Suprapubic skin (tissue), 4 donors: ENCODE measurements around the gene NRP2. TPM values are rescaled to one million over a fixed set of nuclear protein-coding genes. Genes with fewer than 3 reads are reported as not detected.

Experiments
- DNase-seq, 2 donors: peaks; one replicate each; pipeline ENCODE4 v3.0.0-alpha.2; 2019; ENCODE audit warnings: low spot score in 2 of 2
- H3K27ac ChIP-seq: fragments of 200-600 bp; sonication (generic); one replicate; pipeline ENCODE4 v1.5.1; 2019
- H3K27me3 ChIP-seq: fragments of 200-600 bp; sonication (generic); one replicate; pipeline ENCODE4 v1.5.1; 2019
- H3K36me3 ChIP-seq: fragments of 200-600 bp; sonication (generic); one replicate; pipeline ENCODE4 v1.5.1; 2019
- H3K4me1 ChIP-seq: fragments of 200-600 bp; sonication (generic); one replicate; pipeline ENCODE4 v1.5.1; 2019
- H3K4me3 ChIP-seq: fragments of 200-600 bp; sonication (generic); one replicate; pipeline ENCODE4 v1.5.1; 2019; ENCODE audit warnings: mild to moderate bottlenecking
- H3K9me3 ChIP-seq: fragments of 200-600 bp; sonication (generic); one replicate; pipeline ENCODE4 v1.5.1; 2019
- EP300 ChIP-seq: sonication (generic); formaldehyde crosslinking; IDR thresholded peaks from one replicate; pipeline ENCODE4 v1.6.1; 2017; ENCODE audit warnings: antibody characterized with exemption
- POLR2A ChIP-seq, 2 donors: fragments of 450-650 bp; IDR thresholded peaks; one replicate each; pipeline ENCODE4 v1.6.1; 2017; ENCODE audit warnings: antibody characterized with exemption in 2 of 2, mild to moderate bottlenecking in 2 of 2, moderate library complexity in 2 of 2
- POLR2AphosphoS5 ChIP-seq, 3 donors: sonication (generic); formaldehyde crosslinking; IDR thresholded peaks; one replicate each; pipeline ENCODE4 v1.6.1; 2017; ENCODE audit warnings: antibody characterized with exemption in 3 of 3
- WGBS: methylation state at CpG from one replicate; pipeline ENCODE4 v1.1.5; 2018; 5-methylcytosine and 5-hydroxymethylcytosine counted together
- total RNA-seq, 4 donors: library from RNA; depleted of rRNA; stranded (reverse); fragments of >200 nt; gene quantifications; one replicate each; pipeline ENCODE4 v1.1.0, GENCODE V29; 2016
- TF ChIP-seq, protein P1 (sequence below), 2 donors: fragments of 200-600 bp in 1 of 2; fragments of 450-650 bp in 1 of 2; sonication (generic) in 1 of 2; IDR thresholded peaks; one replicate each; pipeline ENCODE4 v1.5.1; 2016 to 2019; ENCODE audit warnings: antibody characterized with exemption in 2 of 2, mild to moderate bottlenecking in 1 of 2, moderate library complexity in 1 of 2

Gene NRP2
- total RNA-seq, 4 donors from 2014 or later: 3.4 to 8.9 (median 6.6) TPM

- Histone ChIP-seq H3K4me1 (peaks cover under 1% of the 10 kb centered on the region), H3K36me3 (peaks cover 5% of the 10 kb centered on the region), H3K27me3 (no peaks in the 10 kb centered on the region), H3K27ac (no peak overlapping the region), H3K9me3 (no peaks in the 10 kb centered on the region), H3K4me3 (no peak overlapping the region)
- no peak for DNase-seq
- TF ChIP-seq EP300 (no peak), POLR2AphosphoS5 (IDR thresholded peaks at IDR 0.05) (no peak), POLR2A (IDR thresholded peaks at IDR 0.05) (no peak)
- TF ChIP-seq, protein P1, sequence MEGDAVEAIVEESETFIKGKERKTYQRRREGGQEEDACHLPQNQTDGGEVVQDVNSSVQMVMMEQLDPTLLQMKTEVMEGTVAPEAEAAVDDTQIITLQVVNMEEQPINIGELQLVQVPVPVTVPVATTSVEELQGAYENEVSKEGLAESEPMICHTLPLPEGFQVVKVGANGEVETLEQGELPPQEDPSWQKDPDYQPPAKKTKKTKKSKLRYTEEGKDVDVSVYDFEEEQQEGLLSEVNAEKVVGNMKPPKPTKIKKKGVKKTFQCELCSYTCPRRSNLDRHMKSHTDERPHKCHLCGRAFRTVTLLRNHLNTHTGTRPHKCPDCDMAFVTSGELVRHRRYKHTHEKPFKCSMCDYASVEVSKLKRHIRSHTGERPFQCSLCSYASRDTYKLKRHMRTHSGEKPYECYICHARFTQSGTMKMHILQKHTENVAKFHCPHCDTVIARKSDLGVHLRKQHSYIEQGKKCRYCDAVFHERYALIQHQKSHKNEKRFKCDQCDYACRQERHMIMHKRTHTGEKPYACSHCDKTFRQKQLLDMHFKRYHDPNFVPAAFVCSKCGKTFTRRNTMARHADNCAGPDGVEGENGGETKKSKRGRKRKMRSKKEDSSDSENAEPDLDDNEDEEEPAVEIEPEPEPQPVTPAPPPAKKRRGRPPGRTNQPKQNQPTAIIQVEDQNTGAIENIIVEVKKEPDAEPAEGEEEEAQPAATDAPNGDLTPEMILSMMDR (IDR thresholded peaks at IDR 0.05): no peak
- WGBS: 93% methylated on average over 2 of the region's 2 CpGs
Observed at GRCh38 chr2:205723179-205723578, 40.9 kb downstream of the NRP2 start.

DNA sequence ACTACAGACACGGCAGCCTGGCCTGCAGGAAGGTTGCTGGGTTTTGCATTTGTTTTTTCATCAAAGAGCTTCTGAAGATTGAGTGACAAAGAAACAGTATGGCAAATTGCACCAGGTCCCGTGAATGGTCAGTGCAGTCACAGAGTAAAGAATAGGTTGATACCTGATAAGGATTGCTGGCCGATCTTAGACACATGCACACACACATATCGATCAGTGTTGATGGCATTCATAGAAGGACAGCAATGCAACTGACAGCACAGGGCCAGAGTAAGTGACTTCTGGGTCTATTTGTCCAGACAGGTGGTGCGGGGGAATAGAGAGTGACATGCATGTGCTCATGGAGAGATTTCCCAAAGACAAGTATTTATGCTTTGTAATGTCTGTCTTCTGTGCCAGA is 42.8 kb downstream of the NRP2 start:
- H3K9me3 ChIP-seq: no peaks in the 10 kb centered on the region
- H3K27ac ChIP-seq: no peak overlapping the region
- TF ChIP-seq POLR2AphosphoS5 (IDR thresholded peaks at IDR 0.05) (no peak), EP300 (no peak), POLR2A (IDR thresholded peaks at IDR 0.05) (no peak)
- TF ChIP-seq, protein P1 (IDR thresholded peaks at IDR 0.05): no peak
- peaks cover 5% of the 10 kb centered on the region for H3K36me3 ChIP-seq
- no peaks in the 10 kb centered on the region for H3K4me1 ChIP-seq
- no peak overlapping the region for H3K4me3 ChIP-seq
- WGBS: 97% methylated on average over 5 of the region's 5 CpGs
- DNase-seq: no peak
- H3K27me3 ChIP-seq: no peaks in the 10 kb centered on the region

GRCh38 chr2:205726506-205726905 is 44.2 kb downstream of the NRP2 start:
- peaks cover 5% of the 10 kb centered on the region for H3K36me3 ChIP-seq
- DNase-seq: no peak
- WGBS: 98% methylated on average over 4 of the region's 4 CpGs
- H3K27ac ChIP-seq: no peak overlapping the region
- H3K4me1 ChIP-seq: no peaks in the 10 kb centered on the region
- no peaks in the 10 kb centered on the region for H3K9me3 ChIP-seq
- H3K27me3 ChIP-seq: no peaks in the 10 kb centered on the region
- no peak for TF ChIP-seq POLR2A (IDR thresholded peaks at IDR 0.05)
- TF ChIP-seq EP300: no peak
- TF ChIP-seq, protein P1 (IDR thresholded peaks at IDR 0.05): no peak
- no peak for TF ChIP-seq POLR2AphosphoS5 (IDR thresholded peaks at IDR 0.05)
- H3K4me3 ChIP-seq: no peak overlapping the region

DNA sequence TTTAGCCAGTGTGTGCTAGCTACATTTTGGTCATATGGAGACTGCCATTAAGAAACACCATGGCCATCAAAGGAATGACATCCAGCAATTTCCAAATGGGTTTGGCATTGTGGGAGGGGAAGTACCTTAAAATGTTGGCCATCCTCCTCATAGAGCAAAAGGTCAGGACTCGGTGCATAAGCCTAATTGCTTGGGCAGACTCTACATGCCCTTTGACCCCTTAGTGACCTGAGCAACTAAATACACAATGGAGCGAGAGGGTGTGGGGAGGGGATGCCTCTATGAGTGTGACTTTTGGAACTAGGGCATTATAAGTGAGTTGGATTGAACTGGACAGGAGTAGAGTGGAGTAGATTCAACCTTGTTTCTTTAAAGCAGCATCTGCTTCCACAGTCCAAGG is 44.9 kb downstream of the NRP2 start:
- peaks cover 5% of the 10 kb centered on the region for H3K36me3 ChIP-seq

GRCh38 chr2:205728366-205728765 is 46.1 kb downstream of the NRP2 start:
- Histone ChIP-seq H3K4me1 (no peaks in the 10 kb centered on the region), H3K36me3 (peaks cover 5% of the 10 kb centered on the region), H3K27ac (no peak overlapping the region), H3K27me3 (no peaks in the 10 kb centered on the region), H3K4me3 (no peak overlapping the region), H3K9me3 (no peaks in the 10 kb centered on the region)
- 94% methylated on average over 7 of the region's 7 CpGs for WGBS
- TF ChIP-seq POLR2A (IDR thresholded peaks at IDR 0.05) (no peak), EP300 (no peak), POLR2AphosphoS5 (IDR thresholded peaks at IDR 0.05) (no peak)
- TF ChIP-seq, protein P1 (IDR thresholded peaks at IDR 0.05): no peak
- DNase-seq: no peak

More for the DNA sequence above, 44.9 kb downstream of the NRP2 start:
- no peaks in the 10 kb centered on the region for H3K9me3 ChIP-seq
- no peak overlapping the region for H3K27ac ChIP-seq
- WGBS: 74% methylated on average over 2 of the region's 2 CpGs
- H3K4me3 ChIP-seq: no peak overlapping the region
- TF ChIP-seq, protein P1 (IDR thresholded peaks at IDR 0.05): no peak
- TF ChIP-seq EP300 (no peak), POLR2A (IDR thresholded peaks at IDR 0.05) (no peak), POLR2AphosphoS5 (IDR thresholded peaks at IDR 0.05) (no peak)
- no peak for DNase-seq
- no peaks in the 10 kb centered on the region for H3K4me1 ChIP-seq
- no peaks in the 10 kb centered on the region for H3K27me3 ChIP-seq
